ENCODE measurements around the gene QDPR.

QDPR gene

DNA sequence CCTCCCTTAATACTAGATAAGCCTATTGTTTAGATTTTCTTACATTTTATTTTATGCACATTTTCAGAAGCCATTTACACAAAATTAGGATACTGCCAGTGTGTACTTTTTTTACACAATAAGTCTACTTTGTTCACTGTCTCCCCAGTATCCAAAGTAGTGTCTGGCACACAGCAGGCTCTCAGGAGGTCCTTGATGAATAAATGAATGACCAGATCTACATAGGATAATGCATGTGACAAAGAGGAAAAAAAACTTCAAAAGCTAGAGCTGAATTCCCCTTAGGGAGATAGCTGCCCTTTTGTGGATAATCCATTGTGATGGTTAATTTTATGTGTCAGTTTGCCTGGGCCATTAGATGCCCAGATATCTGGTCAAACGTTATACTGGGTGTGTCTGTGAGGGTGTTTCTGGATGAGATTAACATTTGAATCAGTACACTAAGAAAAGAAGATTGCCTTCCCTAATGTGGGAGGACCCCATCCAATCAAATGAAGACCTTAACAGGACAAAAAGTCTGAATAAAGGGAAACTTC is 61.6 kb downstream of the QDPR start:
- TF ChIP-seq, protein P1, sequence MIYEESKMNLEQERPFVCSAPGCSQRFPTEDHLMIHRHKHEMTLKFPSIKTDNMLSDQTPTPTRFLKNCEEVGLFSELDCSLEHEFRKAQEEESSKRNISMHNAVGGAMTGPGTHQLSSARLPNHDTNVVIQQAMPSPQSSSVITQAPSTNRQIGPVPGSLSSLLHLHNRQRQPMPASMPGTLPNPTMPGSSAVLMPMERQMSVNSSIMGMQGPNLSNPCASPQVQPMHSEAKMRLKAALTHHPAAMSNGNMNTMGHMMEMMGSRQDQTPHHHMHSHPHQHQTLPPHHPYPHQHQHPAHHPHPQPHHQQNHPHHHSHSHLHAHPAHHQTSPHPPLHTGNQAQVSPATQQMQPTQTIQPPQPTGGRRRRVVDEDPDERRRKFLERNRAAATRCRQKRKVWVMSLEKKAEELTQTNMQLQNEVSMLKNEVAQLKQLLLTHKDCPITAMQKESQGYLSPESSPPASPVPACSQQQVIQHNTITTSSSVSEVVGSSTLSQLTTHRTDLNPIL (CRISPR knock-in tag; IDR thresholded peaks at IDR 0.05; ENCODE audit: low read depth), result no peak
- TF ChIP-seq ZNF70 (CRISPR knock-in tag; IDR thresholded peaks at IDR 0.05), result no peak
- no peak for TF ChIP-seq ZNF565 (CRISPR knock-in tag; conservative IDR thresholded peaks at IDR 0.05; ENCODE audit: low read depth)
- TF ChIP-seq, protein P2, sequence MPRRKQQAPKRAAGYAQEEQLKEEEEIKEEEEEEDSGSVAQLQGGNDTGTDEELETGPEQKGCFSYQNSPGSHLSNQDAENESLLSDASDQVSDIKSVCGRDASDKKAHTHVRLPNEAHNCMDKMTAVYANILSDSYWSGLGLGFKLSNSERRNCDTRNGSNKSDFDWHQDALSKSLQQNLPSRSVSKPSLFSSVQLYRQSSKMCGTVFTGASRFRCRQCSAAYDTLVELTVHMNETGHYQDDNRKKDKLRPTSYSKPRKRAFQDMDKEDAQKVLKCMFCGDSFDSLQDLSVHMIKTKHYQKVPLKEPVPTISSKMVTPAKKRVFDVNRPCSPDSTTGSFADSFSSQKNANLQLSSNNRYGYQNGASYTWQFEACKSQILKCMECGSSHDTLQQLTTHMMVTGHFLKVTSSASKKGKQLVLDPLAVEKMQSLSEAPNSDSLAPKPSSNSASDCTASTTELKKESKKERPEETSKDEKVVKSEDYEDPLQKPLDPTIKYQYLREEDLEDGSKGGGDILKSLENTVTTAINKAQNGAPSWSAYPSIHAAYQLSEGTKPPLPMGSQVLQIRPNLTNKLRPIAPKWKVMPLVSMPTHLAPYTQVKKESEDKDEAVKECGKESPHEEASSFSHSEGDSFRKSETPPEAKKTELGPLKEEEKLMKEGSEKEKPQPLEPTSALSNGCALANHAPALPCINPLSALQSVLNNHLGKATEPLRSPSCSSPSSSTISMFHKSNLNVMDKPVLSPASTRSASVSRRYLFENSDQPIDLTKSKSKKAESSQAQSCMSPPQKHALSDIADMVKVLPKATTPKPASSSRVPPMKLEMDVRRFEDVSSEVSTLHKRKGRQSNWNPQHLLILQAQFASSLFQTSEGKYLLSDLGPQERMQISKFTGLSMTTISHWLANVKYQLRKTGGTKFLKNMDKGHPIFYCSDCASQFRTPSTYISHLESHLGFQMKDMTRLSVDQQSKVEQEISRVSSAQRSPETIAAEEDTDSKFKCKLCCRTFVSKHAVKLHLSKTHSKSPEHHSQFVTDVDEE (CRISPR knock-in tag; IDR thresholded peaks at IDR 0.05), result no peak
- no peak for TF ChIP-seq ESRRG (CRISPR knock-in tag; IDR thresholded peaks at IDR 0.05)
- TF ChIP-seq OSR1 (CRISPR knock-in tag; IDR thresholded peaks at IDR 0.05), result no peak
- TF ChIP-seq TCF4 (CRISPR knock-in tag; IDR thresholded peaks at IDR 0.05; ENCODE audit: borderline replicate concordance), result no peak
- TF ChIP-seq ZNF8 (CRISPR knock-in tag; IDR thresholded peaks at IDR 0.05), result no peak
- TF ChIP-seq, protein P3, sequence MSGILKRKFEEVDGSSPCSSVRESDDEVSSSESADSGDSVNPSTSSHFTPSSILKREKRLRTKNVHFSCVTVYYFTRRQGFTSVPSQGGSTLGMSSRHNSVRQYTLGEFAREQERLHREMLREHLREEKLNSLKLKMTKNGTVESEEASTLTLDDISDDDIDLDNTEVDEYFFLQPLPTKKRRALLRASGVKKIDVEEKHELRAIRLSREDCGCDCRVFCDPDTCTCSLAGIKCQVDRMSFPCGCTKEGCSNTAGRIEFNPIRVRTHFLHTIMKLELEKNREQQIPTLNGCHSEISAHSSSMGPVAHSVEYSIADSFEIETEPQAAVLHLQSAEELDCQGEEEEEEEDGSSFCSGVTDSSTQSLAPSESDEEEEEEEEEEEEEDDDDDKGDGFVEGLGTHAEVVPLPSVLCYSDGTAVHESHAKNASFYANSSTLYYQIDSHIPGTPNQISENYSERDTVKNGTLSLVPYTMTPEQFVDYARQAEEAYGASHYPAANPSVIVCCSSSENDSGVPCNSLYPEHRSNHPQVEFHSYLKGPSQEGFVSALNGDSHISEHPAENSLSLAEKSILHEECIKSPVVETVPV (CRISPR knock-in tag; IDR thresholded peaks at IDR 0.05), result no peak
- TF ChIP-seq ZC3H10 (CRISPR knock-in tag; IDR thresholded peaks at IDR 0.05), result no peak
- no peak for TF ChIP-seq PPARA (CRISPR knock-in tag; IDR thresholded peaks at IDR 0.05; ENCODE audit: borderline replicate concordance)
- TF ChIP-seq SNAI2 (CRISPR knock-in tag; IDR thresholded peaks at IDR 0.05), result no peak
- no peak for TF ChIP-seq BACH2 (CRISPR knock-in tag; IDR thresholded peaks at IDR 0.05; ENCODE audit: borderline replicate concordance)
- TF ChIP-seq, protein P4, sequence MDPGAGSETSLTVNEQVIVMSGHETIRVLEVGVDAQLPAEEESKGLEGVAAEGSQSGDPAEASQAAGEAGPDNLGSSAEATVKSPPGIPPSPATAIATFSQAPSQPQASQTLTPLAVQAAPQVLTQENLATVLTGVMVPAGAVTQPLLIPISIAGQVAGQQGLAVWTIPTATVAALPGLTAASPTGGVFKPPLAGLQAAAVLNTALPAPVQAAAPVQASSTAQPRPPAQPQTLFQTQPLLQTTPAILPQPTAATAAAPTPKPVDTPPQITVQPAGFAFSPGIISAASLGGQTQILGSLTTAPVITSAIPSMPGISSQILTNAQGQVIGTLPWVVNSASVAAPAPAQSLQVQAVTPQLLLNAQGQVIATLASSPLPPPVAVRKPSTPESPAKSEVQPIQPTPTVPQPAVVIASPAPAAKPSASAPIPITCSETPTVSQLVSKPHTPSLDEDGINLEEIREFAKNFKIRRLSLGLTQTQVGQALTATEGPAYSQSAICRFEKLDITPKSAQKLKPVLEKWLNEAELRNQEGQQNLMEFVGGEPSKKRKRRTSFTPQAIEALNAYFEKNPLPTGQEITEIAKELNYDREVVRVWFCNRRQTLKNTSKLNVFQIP (CRISPR knock-in tag; IDR thresholded peaks at IDR 0.05; ENCODE audit: borderline replicate concordance, low read depth), result no peak
- no peak for TF ChIP-seq ISL1 (CRISPR knock-in tag; IDR thresholded peaks at IDR 0.05)
- ATAC-seq, result no peak

DNA sequence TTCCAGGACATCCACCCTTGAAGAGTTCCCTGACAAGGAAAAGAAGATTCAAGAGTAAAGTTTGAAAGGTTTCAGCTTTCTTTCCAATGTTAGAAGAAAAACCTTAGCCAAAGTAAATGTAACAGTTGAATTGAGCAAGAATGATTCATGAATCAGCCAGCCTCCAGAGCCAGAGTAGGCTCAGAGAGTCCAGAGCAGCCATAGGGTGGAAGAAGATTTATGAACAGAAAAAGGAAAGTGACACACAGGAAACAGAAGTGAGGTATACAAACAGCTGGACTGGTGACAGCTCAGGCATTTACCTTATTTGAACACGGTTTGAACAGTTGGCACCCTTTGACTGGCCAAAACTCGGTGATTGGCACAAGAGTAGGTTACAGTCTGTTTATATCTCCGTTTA is 63.2 kb downstream of the QDPR start:
- no peak for TF ChIP-seq BACH2 (CRISPR knock-in tag; IDR thresholded peaks at IDR 0.05; ENCODE audit: borderline replicate concordance)
- TF ChIP-seq, protein P5, sequence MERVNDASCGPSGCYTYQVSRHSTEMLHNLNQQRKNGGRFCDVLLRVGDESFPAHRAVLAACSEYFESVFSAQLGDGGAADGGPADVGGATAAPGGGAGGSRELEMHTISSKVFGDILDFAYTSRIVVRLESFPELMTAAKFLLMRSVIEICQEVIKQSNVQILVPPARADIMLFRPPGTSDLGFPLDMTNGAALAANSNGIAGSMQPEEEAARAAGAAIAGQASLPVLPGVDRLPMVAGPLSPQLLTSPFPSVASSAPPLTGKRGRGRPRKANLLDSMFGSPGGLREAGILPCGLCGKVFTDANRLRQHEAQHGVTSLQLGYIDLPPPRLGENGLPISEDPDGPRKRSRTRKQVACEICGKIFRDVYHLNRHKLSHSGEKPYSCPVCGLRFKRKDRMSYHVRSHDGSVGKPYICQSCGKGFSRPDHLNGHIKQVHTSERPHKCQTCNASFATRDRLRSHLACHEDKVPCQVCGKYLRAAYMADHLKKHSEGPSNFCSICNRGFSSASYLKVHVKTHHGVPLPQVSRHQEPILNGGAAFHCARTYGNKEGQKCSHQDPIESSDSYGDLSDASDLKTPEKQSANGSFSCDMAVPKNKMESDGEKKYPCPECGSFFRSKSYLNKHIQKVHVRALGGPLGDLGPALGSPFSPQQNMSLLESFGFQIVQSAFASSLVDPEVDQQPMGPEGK (CRISPR knock-in tag; IDR thresholded peaks at IDR 0.05; ENCODE audit: borderline replicate concordance), result no peak
- TF ChIP-seq, protein P4 (CRISPR knock-in tag; IDR thresholded peaks at IDR 0.05; ENCODE audit: borderline replicate concordance, low read depth), result no peak
- 0 out of 3 replicates have a peak, but pooled peaks have one; percentile 17 for ATAC-seq

DNA sequence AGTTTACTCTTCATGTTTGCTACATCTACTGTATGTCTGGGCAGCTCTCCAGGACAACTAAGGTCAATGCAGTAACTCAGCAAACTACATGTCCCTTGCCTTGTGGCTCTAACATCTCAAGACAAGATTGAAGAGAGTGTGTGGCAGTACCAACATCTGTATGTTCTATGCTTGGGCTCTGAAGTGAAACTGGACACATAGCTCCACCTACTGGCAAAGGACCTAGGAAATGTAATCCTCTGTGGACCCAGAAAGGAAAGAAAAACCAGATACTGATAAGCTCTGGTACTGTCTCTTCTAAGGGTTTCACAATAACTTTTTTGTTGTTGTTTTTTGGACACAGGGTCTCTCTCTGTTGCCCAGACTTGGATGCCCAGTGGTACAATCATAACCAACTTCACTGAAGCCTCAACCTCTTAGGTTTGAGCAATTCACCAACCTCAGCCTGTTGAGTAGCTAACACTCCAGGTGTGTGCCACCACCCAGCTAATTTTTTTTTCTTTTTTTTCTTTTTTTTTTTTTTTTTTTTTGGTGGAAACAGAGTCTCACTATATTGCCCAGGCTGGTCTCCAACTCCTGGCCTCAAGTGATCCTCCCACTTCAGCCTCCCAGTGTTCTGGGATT is 64.1 kb downstream of the QDPR start:
- ATAC-seq, result peak; percentile 99
- no peak for TF ChIP-seq RARB (CRISPR knock-in tag; IDR thresholded peaks at IDR 0.05)
- TF ChIP-seq, protein P2 (CRISPR knock-in tag; IDR thresholded peaks at IDR 0.05), result no peak
- TF ChIP-seq, protein P5 (CRISPR knock-in tag; IDR thresholded peaks at IDR 0.05; ENCODE audit: borderline replicate concordance), result no peak
- no peak for TF ChIP-seq ZFP30 (CRISPR knock-in tag; IDR thresholded peaks at IDR 0.05)
- no peak for TF ChIP-seq TCF4 (CRISPR knock-in tag; IDR thresholded peaks at IDR 0.05; ENCODE audit: borderline replicate concordance)
- no peak for TF ChIP-seq GLIS3 (CRISPR knock-in tag; IDR thresholded peaks at IDR 0.05)
- no peak for TF ChIP-seq PPARA (CRISPR knock-in tag; IDR thresholded peaks at IDR 0.05; ENCODE audit: borderline replicate concordance)
